Neural progenitor cell (in vitro differentiated cells): ENCODE measurements around the gene KRTAP9-7.

Experiments
- CTCF ChIP-seq: fragments of 200-600 bp; sonication (generic); IDR thresholded peaks from 2 replicates; pipeline ENCODE4 v1.5.1; 2017; ENCODE audit warnings: antibody characterized with exemption, mild to moderate bottlenecking
- EZH2 ChIP-seq: fragments of 200-600 bp; sonication (generic); IDR thresholded peaks from 2 replicates; pipeline ENCODE4 v1.6.1; 2017; ENCODE audit warnings: antibody characterized with exemption, mild to moderate bottlenecking, moderate library complexity
- EZH2phosphoT487 ChIP-seq: fragments of 200-600 bp; sonication (generic); IDR thresholded peaks from 2 replicates; pipeline ENCODE4 v1.6.1; 2017; ENCODE audit warnings: antibody characterized with exemption

DNA sequence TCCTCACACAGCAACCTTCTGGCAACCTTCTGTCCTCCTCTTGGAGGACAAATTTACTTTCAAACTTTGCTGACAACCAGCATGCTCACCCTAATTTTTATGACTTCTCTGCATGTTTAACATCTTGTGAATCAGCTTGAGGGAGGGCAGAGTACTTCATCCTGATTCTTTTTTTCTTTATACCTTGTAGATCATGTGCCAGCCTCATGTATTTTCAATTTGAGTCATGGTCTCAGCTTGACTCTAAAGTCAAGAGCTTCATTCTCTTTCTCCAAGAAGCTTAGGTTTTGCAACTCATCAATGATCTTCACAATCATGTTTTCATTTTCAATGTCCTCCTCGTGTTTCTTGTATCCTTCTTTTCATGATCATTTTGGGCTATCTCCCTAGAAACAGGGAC, 3.6 kb upstream of the KRTAP9-7 start:
- TF ChIP-seq CTCF (no peak), EZH2 (no peak), EZH2phosphoT487 (no peak)
